Stomach (tissue), 19 donors: ENCODE results near the gene NDUFB1. TPM values are rescaled to one million over a fixed set of nuclear protein-coding genes. Genes with fewer than 3 reads are reported as not detected.

Experiments
- DNase-seq, 2 donors: peaks; one replicate each; pipeline versions ENCODE4 v3.0.0 to v3.0.0-alpha.2; 2013 to 2019
- H3K27ac ChIP-seq, 5 donors: fragments of 200-600 bp in 4 of 5; sonication (generic) in 4 of 5; one replicate each; pipeline ENCODE4 v1.5.1; 2013 to 2019; ENCODE audit warnings: mild to moderate bottlenecking in 1 of 5, moderate library complexity in 1 of 5
- H3K27me3 ChIP-seq, 3 donors: fragments of 200-600 bp; sonication (generic); one replicate each; pipeline ENCODE4 v1.5.1; 2017 to 2019; ENCODE audit warnings: mixed run types in 1 of 3
- H3K36me3 ChIP-seq, 4 donors: fragments of 200-600 bp; sonication (generic); 1 replicate in 3 of 4; 2 replicates in 1 of 4; pipeline ENCODE4 v1.5.1; 2016 to 2019
- H3K4me1 ChIP-seq, 4 donors: fragments of 200-600 bp; sonication (generic); one replicate each; pipeline ENCODE4 v1.5.1; 2016 to 2019
- H3K4me3 ChIP-seq, 4 donors: fragments of 200-600 bp; sonication (generic) in 3 of 4; one replicate each; pipeline ENCODE4 v1.5.1; 2016 to 2019; ENCODE audit warnings: mild to moderate bottlenecking in 1 of 4
- H3K9me3 ChIP-seq, 4 donors: fragments of 200-600 bp; sonication (generic); one replicate each; pipeline ENCODE4 v1.5.1; 2016 to 2019
- EP300 ChIP-seq: sonication (generic); formaldehyde crosslinking; IDR thresholded peaks from one replicate; pipeline ENCODE4 v1.6.1; 2017; ENCODE audit warnings: antibody characterized with exemption
- POLR2A ChIP-seq, 4 donors: fragments of 450-650 bp; IDR thresholded peaks; one replicate each; pipeline ENCODE4 v1.6.1; 2016; ENCODE audit warnings: antibody characterized with exemption in 4 of 4, control low read depth in 2 of 4, mild to moderate bottlenecking in 1 of 4, moderate library complexity in 1 of 4
- POLR2AphosphoS5 ChIP-seq, 3 donors: sonication (generic); formaldehyde crosslinking; IDR thresholded peaks; one replicate each; pipeline ENCODE4 v1.6.1; 2016; ENCODE audit warnings: antibody characterized with exemption in 3 of 3
- WGBS, 5 donors: extraction: QIAGEN DNeasy Blood & Tissue Kit in 3 of 5; methylation state at CpG; one replicate each; pipeline versions ENCODE4 v1.1.5 to v1.1.7; 2013 to 2018; 5-methylcytosine and 5-hydroxymethylcytosine counted together
- intact Hi-C: fragments of 100-400 bp; cut with DNase I; formaldehyde crosslinking; loops from one replicate; pipeline ENCODE4 v1.15.1; 2023; ENCODE audit warnings: low total_unique reads
- long read RNA-seq, 10 donors: transcript quantifications; one replicate each; lab custom pipeline, GENCODE V29; 2026
- polyA plus RNA-seq, 3 donors: library from polyadenylated mRNA; stranded (reverse); fragments of 200-250 nt; gene quantifications; one replicate each; pipeline ENCODE4 v1.2.3, GENCODE V29; 2013
- total RNA-seq, 5 donors: library from RNA; depleted of rRNA; stranded (reverse); fragments of >200 nt; gene quantifications; one replicate each; pipeline versions ENCODE4 v1.1.0 to v1.2.3, GENCODE V29; 2014 to 2016
- TF ChIP-seq, protein P1 (sequence below), 7 experiments: fragments of 450-650 bp in 4 of 7; fragments of 200-600 bp in 3 of 7; sonication (generic) in 3 of 7; IDR thresholded peaks; one replicate each; pipeline ENCODE4 v1.5.1; 2016 to 2019; ENCODE audit warnings: antibody characterized with exemption in 7 of 7, control low read depth in 2 of 7, mild to moderate bottlenecking in 1 of 7
- donor health status: healthy with polysubstance abuse.
- donor health status: Bipolar disorder and iron deficiency.
- donor health status: healthy.

NDUFB1 gene
- total RNA-seq, result 100 to 1,000 TPM in 4 of 5 donors, 10 to 100 TPM in 1; 22.2 to 517 (median 230) TPM
- 1,000 to 10,000 TPM in 1 of 3 donors, 100 to 1,000 TPM in 2; 801 to 1,152 (median 912) TPM for polyA plus RNA-seq
- long read RNA-seq, donor 1, transcript NDUFB1-203 (2 exons, 1,333 nt), result minor isoform, 18 of 74 reads
- long read RNA-seq, donor 1, transcript NDUFB1-201 (3 exons, 528 nt), result major isoform, 56 of 74 reads
- long read RNA-seq, donor 1, partial matches to known transcripts, result 0 of 74 reads
- long read RNA-seq, donor 1, other reads (novel, unspliced or antisense), result 0 of 74 reads
- long read RNA-seq, donor 2, transcript NDUFB1-203 (2 exons, 1,333 nt), result minor isoform, 13 of 62 reads
- long read RNA-seq, donor 2, transcript NDUFB1-201 (3 exons, 528 nt), result major isoform, 48 of 62 reads
- long read RNA-seq, donor 2, partial matches to known transcripts, result 0 of 62 reads
- long read RNA-seq, donor 2, other reads (novel, unspliced or antisense), result 0 of 62 reads
- long read RNA-seq, donor 3, transcript NDUFB1-201 (3 exons, 528 nt), result major isoform, 70 of 94 reads
- long read RNA-seq, donor 3, transcript NDUFB1-203 (2 exons, 1,333 nt), result minor isoform, 24 of 94 reads
- long read RNA-seq, donor 3, partial matches to known transcripts, result 0 of 94 reads
- long read RNA-seq, donor 3, other reads (novel, unspliced or antisense), result 0 of 94 reads
- long read RNA-seq, donor 4, transcript NDUFB1-201 (3 exons, 528 nt), result major isoform, 10 of 15 reads
- long read RNA-seq, donor 4, partial matches to known transcripts, result 0 of 15 reads
- long read RNA-seq, donor 4, other reads (novel, unspliced or antisense), result 0 of 15 reads
- long read RNA-seq, donor 5, transcript NDUFB1-201 (3 exons, 528 nt), result major isoform, 71 of 98 reads
- long read RNA-seq, donor 5, transcript NDUFB1-203 (2 exons, 1,333 nt), result minor isoform, 26 of 98 reads
- long read RNA-seq, donor 5, partial matches to known transcripts, result 0 of 98 reads
- long read RNA-seq, donor 5, other reads (novel, unspliced or antisense), result 0 of 98 reads
- long read RNA-seq, donor 6, transcript NDUFB1-201 (3 exons, 528 nt), result major isoform, 178 of 219 reads
- long read RNA-seq, donor 6, transcript NDUFB1-203 (2 exons, 1,333 nt), result minor isoform, 39 of 219 reads
- long read RNA-seq, donor 6, partial matches to known transcripts, result 0 of 219 reads
- long read RNA-seq, donor 6, other reads (novel, unspliced or antisense), result 0 of 219 reads
- long read RNA-seq, donor 7, transcript NDUFB1-203 (2 exons, 1,333 nt), result minor isoform, 49 of 185 reads
- long read RNA-seq, donor 7, transcript NDUFB1-201 (3 exons, 528 nt), result major isoform, 135 of 185 reads
- long read RNA-seq, donor 7, partial matches to known transcripts, result 0 of 185 reads
- long read RNA-seq, donor 7, other reads (novel, unspliced or antisense), result 0 of 185 reads
- long read RNA-seq, donor 8, transcript NDUFB1-203 (2 exons, 1,333 nt), result minor isoform, 38 of 156 reads
- long read RNA-seq, donor 8, transcript NDUFB1-201 (3 exons, 528 nt), result major isoform, 116 of 156 reads
- long read RNA-seq, donor 8, partial matches to known transcripts, result 0 of 156 reads
- long read RNA-seq, donor 8, other reads (novel, unspliced or antisense), result 0 of 156 reads
- long read RNA-seq, donor 9, transcript NDUFB1-201 (3 exons, 528 nt), result major isoform, 138 of 208 reads
- long read RNA-seq, donor 9, transcript NDUFB1-203 (2 exons, 1,333 nt), result minor isoform, 66 of 208 reads
- long read RNA-seq, donor 9, partial matches to known transcripts, result 0 of 208 reads
- long read RNA-seq, donor 9, other reads (novel, unspliced or antisense), result 0 of 208 reads
- long read RNA-seq, donor 10, transcript NDUFB1-201 (3 exons, 528 nt), result major isoform, 27 of 42 reads
- long read RNA-seq, donor 10, transcript NDUFB1-203 (2 exons, 1,333 nt), result minor isoform, 15 of 42 reads
- long read RNA-seq, donor 10, partial matches to known transcripts, result 0 of 42 reads
- long read RNA-seq, donor 10, other reads (novel, unspliced or antisense), result 0 of 42 reads

DNA sequence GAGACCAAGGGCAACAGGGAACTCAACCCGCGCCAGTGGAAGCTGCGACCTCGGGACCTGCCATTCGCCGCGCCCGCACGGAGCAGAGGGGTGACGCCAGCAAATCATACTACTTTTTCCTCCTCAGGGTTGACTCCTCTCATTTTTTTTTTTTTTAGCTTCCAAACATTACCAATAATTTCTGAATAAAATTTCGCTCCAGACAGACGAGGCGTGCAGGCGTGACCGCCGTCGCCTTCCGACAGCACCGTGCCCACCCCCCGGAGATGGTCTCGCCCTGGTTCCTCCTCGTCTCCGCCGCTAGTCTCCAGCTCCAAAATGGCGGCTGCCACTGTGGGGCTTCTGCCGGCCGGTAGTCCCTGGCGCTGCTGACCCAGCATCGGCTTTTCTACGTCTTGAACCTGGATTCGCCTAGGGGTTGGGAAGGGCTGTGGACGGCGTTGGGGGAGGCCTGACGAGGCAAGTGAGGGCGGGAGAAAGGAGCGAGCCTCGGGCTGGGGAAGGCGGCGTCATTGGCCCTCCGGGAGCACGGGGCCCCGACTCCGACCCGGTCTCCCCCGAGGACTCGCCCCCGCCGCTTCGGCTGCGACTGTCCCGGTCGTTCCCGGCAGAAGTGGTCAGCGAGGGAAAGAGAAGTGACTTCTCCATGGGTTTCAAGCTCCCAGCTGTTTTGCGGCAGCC is at the start of gene NDUFB1, which contains the start of gene CPSF2:
Gene NDUFB1, minus strand, starts transcription at position 37 of the 681 bp plus-strand sequence. CDS start 4,069 bp downstream, outside the sequence.
Gene CPSF2, plus strand, starts transcription at position 300 of the 681 bp plus-strand sequence. CDS start 9,016 bp downstream, outside the sequence.
- peak within 1 kb of the TSS; percentile 82 to 93 (median 89) for H3K4me3 ChIP-seq
- H3K9me3 ChIP-seq, result no peaks in the 10 kb centered on the region
- H3K4me1 ChIP-seq, result peaks cover 26 to 78% (median 47%) of the 10 kb centered on the region in 4 donors
- 0 to 1% (median 0%) methylated on average over 52 to 55 of the region's 55 CpGs for WGBS, 5 donors
- intact Hi-C loops, result no loop called here
- peak within 1 kb of the TSS; percentile 92 to 98 (median 94) for H3K27ac ChIP-seq
- peaks cover 0 to 36% (median 25%) of the 10 kb centered on the region in 4 donors for H3K36me3 ChIP-seq
- peak; percentile 82 to 95 for DNase-seq
- TF ChIP-seq POLR2AphosphoS5 (IDR thresholded peaks at IDR 0.05) (peak; percentile 40 to 74 (median 60)), POLR2A (IDR thresholded peaks at IDR 0.05) (peak in 1 of 4 donors; percentile 49), EP300 (no peak)
- TF ChIP-seq, protein P1, sequence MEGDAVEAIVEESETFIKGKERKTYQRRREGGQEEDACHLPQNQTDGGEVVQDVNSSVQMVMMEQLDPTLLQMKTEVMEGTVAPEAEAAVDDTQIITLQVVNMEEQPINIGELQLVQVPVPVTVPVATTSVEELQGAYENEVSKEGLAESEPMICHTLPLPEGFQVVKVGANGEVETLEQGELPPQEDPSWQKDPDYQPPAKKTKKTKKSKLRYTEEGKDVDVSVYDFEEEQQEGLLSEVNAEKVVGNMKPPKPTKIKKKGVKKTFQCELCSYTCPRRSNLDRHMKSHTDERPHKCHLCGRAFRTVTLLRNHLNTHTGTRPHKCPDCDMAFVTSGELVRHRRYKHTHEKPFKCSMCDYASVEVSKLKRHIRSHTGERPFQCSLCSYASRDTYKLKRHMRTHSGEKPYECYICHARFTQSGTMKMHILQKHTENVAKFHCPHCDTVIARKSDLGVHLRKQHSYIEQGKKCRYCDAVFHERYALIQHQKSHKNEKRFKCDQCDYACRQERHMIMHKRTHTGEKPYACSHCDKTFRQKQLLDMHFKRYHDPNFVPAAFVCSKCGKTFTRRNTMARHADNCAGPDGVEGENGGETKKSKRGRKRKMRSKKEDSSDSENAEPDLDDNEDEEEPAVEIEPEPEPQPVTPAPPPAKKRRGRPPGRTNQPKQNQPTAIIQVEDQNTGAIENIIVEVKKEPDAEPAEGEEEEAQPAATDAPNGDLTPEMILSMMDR (IDR thresholded peaks at IDR 0.05), result peak in 1 of 7 experiments; percentile 29
- H3K27me3 ChIP-seq, result no peaks in the 10 kb centered on the region

DNA sequence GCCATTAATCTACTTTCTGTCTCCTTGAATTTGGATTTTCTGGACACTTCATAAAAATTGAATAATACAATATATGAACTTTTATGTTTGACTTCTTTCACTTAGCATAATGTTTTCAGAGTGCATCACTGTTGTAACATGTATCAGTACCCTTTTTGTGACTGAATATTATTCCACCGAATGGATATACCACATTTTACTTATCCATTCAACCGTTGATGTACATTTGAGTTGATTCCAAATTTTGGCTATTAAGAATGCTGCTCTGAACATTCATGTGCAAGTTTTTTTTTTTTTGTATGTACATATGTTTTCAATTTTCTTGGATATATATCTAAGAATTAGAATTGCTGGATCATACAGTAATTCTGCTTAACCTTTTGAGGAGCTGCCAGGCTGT is 43.5 kb upstream of the NDUFB1 start:
- no peak for DNase-seq
- WGBS, 5 donors, result 94 to 99% (median 98%) methylated on average over 2 of the region's 2 CpGs
- H3K4me1 ChIP-seq, result peaks cover 0 to 3% (median 0%) of the 10 kb centered on the region in 4 donors
- no peaks in the 10 kb centered on the region for H3K27me3 ChIP-seq
- no peak overlapping the region for H3K27ac ChIP-seq
- intact Hi-C loops, result no loop called here
- peaks cover 23 to 80% (median 73%) of the 10 kb centered on the region in 4 donors for H3K36me3 ChIP-seq
- no peak overlapping the region for H3K4me3 ChIP-seq
- TF ChIP-seq POLR2AphosphoS5 (IDR thresholded peaks at IDR 0.05), result no peak
- TF ChIP-seq EP300, result no peak
- TF ChIP-seq, protein P1 (IDR thresholded peaks at IDR 0.05), result no peak
- no peak for TF ChIP-seq POLR2A (IDR thresholded peaks at IDR 0.05)
- no peaks in the 10 kb centered on the region for H3K9me3 ChIP-seq

DNA sequence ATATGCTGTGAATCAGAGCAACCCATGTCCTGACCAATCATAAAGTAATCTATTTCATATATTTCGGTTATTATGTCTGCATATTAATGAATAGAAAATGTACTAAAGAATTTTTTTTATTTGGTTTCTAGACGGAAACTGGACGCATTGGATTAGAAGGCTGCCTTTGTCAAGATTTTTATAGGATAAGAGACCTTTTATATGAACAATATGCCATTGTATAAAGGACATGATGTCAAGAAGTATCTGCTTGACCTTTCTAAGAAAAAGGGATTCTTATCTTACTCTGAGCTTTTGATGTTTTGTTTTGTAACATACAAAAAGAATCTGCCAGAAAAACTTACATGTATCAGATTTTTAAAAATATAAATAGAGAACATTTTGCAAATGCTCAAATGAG is 40.0 kb upstream of the NDUFB1 start:
- peaks cover 0 to 3% (median 0%) of the 10 kb centered on the region in 4 donors for H3K4me1 ChIP-seq
- TF ChIP-seq, protein P1 (IDR thresholded peaks at IDR 0.05), result no peak
- no peak for TF ChIP-seq POLR2AphosphoS5 (IDR thresholded peaks at IDR 0.05)
- no peak for TF ChIP-seq EP300
- TF ChIP-seq POLR2A (IDR thresholded peaks at IDR 0.05), result no peak
- peaks cover 46 to 99% (median 97%) of the 10 kb centered on the region in 4 donors for H3K36me3 ChIP-seq
- H3K27me3 ChIP-seq, result no peaks in the 10 kb centered on the region
- no peaks in the 10 kb centered on the region for H3K9me3 ChIP-seq
- intact Hi-C loops, result no loop called here
- no peak overlapping the region for H3K27ac ChIP-seq
- no peak for DNase-seq
- WGBS, 5 donors, result 39 to 69% (median 52%) methylated on average over 3 of the region's 3 CpGs
- no peak overlapping the region for H3K4me3 ChIP-seq
